Small intestine (tissue), 7 donors: Measurements from ENCODE around the gene SSH2. TPM values are rescaled to one million over a fixed set of nuclear protein-coding genes. Genes with fewer than 3 reads are reported as not detected.
A peak's percentile ranks its signal among the peaks of the same experiment; 100 is the strongest.

Experiments
- DNase-seq, 2 donors: peaks; one replicate each; pipeline versions ENCODE4 v3.0.0 to v3.0.0-alpha.2; 2013
- FAIRE-seq: peaks from 2 replicates; lab custom pipeline; 2012; peaks lifted over from hg19 to GRCh38; lab: Jason Lieb, UNC
- H3K27ac ChIP-seq, 3 donors: one replicate each; pipeline ENCODE4 v1.5.1; 2013; ENCODE audit warnings: low read length in 2 of 3, mild to moderate bottlenecking in 2 of 3, control low read depth in 1 of 3, inconsistent platforms in 1 of 3, low read depth in 1 of 3, moderate library complexity in 1 of 3
- H3K27me3 ChIP-seq, 3 donors: one replicate each; pipeline ENCODE4 v1.6.1; 2013; ENCODE audit warnings: low read length in 3 of 3, inconsistent platforms in 1 of 3; ENCODE audit not compliant: control insufficient read depth in 3 of 3, insufficient read depth in 3 of 3
- H3K36me3 ChIP-seq, 3 donors: one replicate each; pipeline ENCODE4 v1.6.1; 2013; ENCODE audit warnings: low read length in 3 of 3, inconsistent platforms in 1 of 3, low read depth in 1 of 3, mild to moderate bottlenecking in 1 of 3, moderate library complexity in 1 of 3; ENCODE audit not compliant: control insufficient read depth in 3 of 3, insufficient read depth in 2 of 3
- H3K4me1 ChIP-seq, 3 donors: one replicate each; pipeline ENCODE4 v1.6.1; 2013; ENCODE audit warnings: low read length in 2 of 3, inconsistent platforms in 1 of 3, low read depth in 1 of 3, mild to moderate bottlenecking in 1 of 3, moderate library complexity in 1 of 3; ENCODE audit not compliant: control insufficient read depth in 3 of 3, insufficient read depth in 2 of 3
- H3K4me3 ChIP-seq, 3 donors: one replicate each; pipeline ENCODE4 v1.5.1; 2013; ENCODE audit warnings: low read length in 3 of 3, control low read depth in 1 of 3, inconsistent platforms in 1 of 3, low read depth in 1 of 3, mild to moderate bottlenecking in 1 of 3, moderate library complexity in 1 of 3
- H3K9me3 ChIP-seq, 2 donors: one replicate each; pipeline ENCODE4 v1.6.1; 2013; ENCODE audit warnings: low read depth in 1 of 2, low read length in 1 of 2; ENCODE audit not compliant: control insufficient read depth in 2 of 2, insufficient read depth in 1 of 2
- WGBS, 3 donors: extraction: QIAGEN DNeasy Blood & Tissue Kit; methylation state at CpG; one replicate each; pipeline ENCODE4 v1.1.7; 2013; 5-methylcytosine and 5-hydroxymethylcytosine counted together
- polyA plus RNA-seq, 4 donors: library from polyadenylated mRNA; stranded (reverse) in 3 of 4; unstranded in 1 of 4; fragments of 200-250 nt in 3 of 4; fragments of 120-200 nt in 1 of 4; gene quantifications; one replicate each; pipeline versions ENCODE4 v1.2.1 to v1.2.3, GENCODE V29; 2013
- donor health status: healthy with polysubstance abuse.
- donor health status: control.
- donor health status: control.
- donor health status: Bipolar disorder and iron deficiency.
- donor health status: healthy.

SSH2 gene
- polyA plus RNA-seq, 4 donors: 11.6 to 18.9 (median 13.6) TPM

- Histone ChIP-seq H3K36me3 (peaks cover 0 to 41% (median 5%) of the 10 kb centered on the region in 3 donors), H3K27me3 (no peaks in the 10 kb centered on the region), H3K4me1 (peaks cover 2 to 38% (median 9%) of the 10 kb centered on the region in 3 donors), H3K27ac (peak overlapping the region in 1 of 3 donors; percentile 7), H3K9me3 (peaks cover 0 to 4% of the 10 kb centered on the region in 2 donors), H3K4me3 (no peak overlapping the region)
- DNase-seq: no peak
- no peak for FAIRE-seq
- 80 to 81% (median 81%) methylated on average over 9 of the region's 9 CpGs for WGBS, 3 donors
Observed at GRCh38 chr17:29586676-29587469, 343.2 kb downstream of the SSH2 start.

- peak overlapping the region in 1 of 3 donors; percentile 83 for H3K27ac ChIP-seq
- H3K9me3 ChIP-seq: peaks cover 0 to 4% of the 10 kb centered on the region in 2 donors
- no peak for DNase-seq
- H3K4me1 ChIP-seq: peaks cover 2 to 22% (median 2%) of the 10 kb centered on the region in 3 donors
- peaks cover 0 to 55% (median 7%) of the 10 kb centered on the region in 3 donors for H3K36me3 ChIP-seq
- FAIRE-seq: no peak
- 67 to 85% (median 76%) methylated on average over 8 of the region's 8 CpGs for WGBS, 3 donors
- H3K4me3 ChIP-seq: no peak overlapping the region
- H3K27me3 ChIP-seq: no peaks in the 10 kb centered on the region
Observed at GRCh38 chr17:29585080-29585751, 344.8 kb downstream of the SSH2 start.

DNA sequence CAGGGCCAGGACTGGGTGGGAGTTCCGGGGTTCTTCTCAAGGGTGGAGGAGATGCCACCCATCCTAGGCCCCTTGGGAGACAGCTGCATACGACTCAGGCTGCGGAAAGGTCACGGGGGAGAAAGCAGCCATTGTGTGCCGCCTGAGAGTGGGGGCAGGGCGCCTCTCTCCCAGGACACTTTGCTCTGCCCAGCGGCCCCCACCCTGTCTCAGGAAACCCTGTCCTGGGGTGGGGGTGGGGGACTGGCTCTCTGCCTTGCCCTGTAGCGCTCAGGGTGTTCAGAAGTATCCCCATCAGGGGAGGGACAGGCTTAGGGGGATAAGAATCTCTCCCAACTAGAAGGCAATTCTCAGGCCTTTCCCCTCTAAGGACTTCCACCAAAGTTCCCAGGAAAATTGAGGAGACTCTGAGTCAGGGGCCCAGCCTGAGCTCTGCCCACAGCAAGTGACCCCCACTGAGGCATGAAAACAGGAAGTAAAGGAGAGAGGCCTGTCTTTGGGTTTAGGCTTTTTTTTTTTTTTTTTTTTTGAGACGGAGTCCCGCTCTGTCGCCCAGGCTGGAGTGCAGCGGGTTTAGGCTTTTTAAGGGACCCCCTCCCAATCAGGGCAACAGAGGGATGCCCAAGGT lies 345.5 kb downstream of the SSH2 start:
- no peak for FAIRE-seq

DNA sequence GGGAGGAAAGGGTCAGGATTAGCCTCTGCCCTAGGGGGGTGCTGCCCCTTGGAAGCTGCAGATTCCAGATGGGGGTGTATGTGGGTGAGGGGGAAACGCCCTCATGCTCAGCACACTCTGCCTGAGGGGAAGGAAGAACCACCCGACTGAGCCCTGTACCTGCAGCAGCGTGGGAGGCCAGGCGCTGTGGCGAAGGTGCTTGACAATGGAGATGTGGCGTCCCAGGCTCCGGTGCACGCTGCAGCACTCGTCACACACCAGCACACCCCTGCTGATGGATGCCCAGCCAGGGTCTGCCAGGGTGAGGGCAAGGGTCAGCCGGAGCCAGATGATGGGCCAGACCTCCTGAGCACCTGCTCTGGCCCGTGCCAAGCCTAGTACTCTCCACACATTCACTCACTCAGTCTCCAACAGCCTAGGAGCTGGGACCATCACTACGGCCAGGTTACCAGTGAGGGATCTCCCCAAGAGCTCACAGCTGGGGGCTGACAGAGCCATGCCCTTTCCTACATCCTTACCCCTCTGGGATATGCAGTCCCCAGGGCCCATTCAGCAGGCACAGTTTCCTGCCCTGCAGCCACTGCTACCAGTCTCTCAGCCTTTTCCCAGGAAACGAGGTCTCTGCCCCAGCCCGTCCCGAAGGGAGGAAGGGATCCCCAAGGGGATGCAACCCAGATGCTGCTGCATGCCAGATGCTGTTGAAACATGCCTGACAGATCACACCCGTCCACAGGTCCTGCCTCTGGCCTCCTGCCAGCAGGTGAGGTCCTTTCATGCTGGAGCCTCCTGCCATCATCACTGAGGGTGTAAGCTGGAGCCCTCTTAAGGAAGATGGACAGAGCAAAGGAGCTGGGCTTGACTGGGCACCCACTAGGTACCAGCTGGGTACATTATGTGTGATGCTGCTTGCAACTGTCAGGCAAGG lies 346.4 kb downstream of the SSH2 start:
- H3K4me3 ChIP-seq: no peak overlapping the region
- DNase-seq (no peak), FAIRE-seq (no peak)
- 86 to 94% (median 88%) methylated on average over 13 to 16 of the region's 16 CpGs for WGBS, 3 donors
- H3K4me1 ChIP-seq: peaks cover 0 to 17% (median 2%) of the 10 kb centered on the region in 3 donors
- peaks cover 0 to 4% of the 10 kb centered on the region in 2 donors for H3K9me3 ChIP-seq
- H3K27ac ChIP-seq: no peak overlapping the region
- peaks cover 0 to 71% (median 7%) of the 10 kb centered on the region in 3 donors for H3K36me3 ChIP-seq
- no peaks in the 10 kb centered on the region for H3K27me3 ChIP-seq

More for the DNA sequence above, 345.5 kb downstream of the SSH2 start:
- Histone ChIP-seq H3K36me3 (peaks cover 0 to 62% (median 7%) of the 10 kb centered on the region in 3 donors), H3K27ac (peak overlapping the region in 1 of 3 donors; percentile 83), H3K4me1 (peaks cover 0 to 17% (median 2%) of the 10 kb centered on the region in 3 donors), H3K9me3 (peaks cover 0 to 4% of the 10 kb centered on the region in 2 donors), H3K27me3 (no peaks in the 10 kb centered on the region), H3K4me3 (no peak overlapping the region)
- WGBS, 3 donors: 77 to 87% (median 86%) methylated on average over 12 of the region's 12 CpGs
- no peak for DNase-seq

- Histone ChIP-seq H3K9me3 (peaks cover 0 to 4% of the 10 kb centered on the region in 2 donors), H3K36me3 (peaks cover 0 to 80% (median 7%) of the 10 kb centered on the region in 3 donors), H3K27ac (no peak overlapping the region), H3K27me3 (no peaks in the 10 kb centered on the region), H3K4me3 (no peak overlapping the region), H3K4me1 (peaks cover 0 to 9% (median 0%) of the 10 kb centered on the region in 3 donors)
- FAIRE-seq (no peak), DNase-seq (no peak)
- WGBS, 3 donors: 91 to 94% (median 94%) methylated on average over 13 of the region's 13 CpGs
Observed at GRCh38 chr17:29582772-29583171, 347.3 kb downstream of the SSH2 start.

- H3K9me3 ChIP-seq: peaks cover 0 to 4% of the 10 kb centered on the region in 2 donors
- H3K4me3 ChIP-seq: no peak overlapping the region
- WGBS, 3 donors: 83 to 87% (median 86%) methylated on average over 10 of the region's 10 CpGs
- H3K36me3 ChIP-seq: peaks cover 3 to 83% (median 7%) of the 10 kb centered on the region in 3 donors
- FAIRE-seq (no peak), DNase-seq (no peak)
- no peak overlapping the region for H3K27ac ChIP-seq
- H3K4me1 ChIP-seq: peaks cover 0 to 4% (median 0%) of the 10 kb centered on the region in 3 donors
- H3K27me3 ChIP-seq: no peaks in the 10 kb centered on the region
Observed at GRCh38 chr17:29582254-29582765, 347.7 kb downstream of the SSH2 start.

- H3K4me1 ChIP-seq: peaks cover 0 to 2% (median 0%) of the 10 kb centered on the region in 3 donors
Observed at GRCh38 chr17:29581583-29582253, 348.3 kb downstream of the SSH2 start.

More at GRCh38 chr17:29581583-29582253, 348.3 kb downstream of the SSH2 start:
- FAIRE-seq (no peak), DNase-seq (no peak)
- Histone ChIP-seq H3K36me3 (peaks cover 3 to 84% (median 7%) of the 10 kb centered on the region in 3 donors), H3K4me3 (no peak overlapping the region), H3K27ac (no peak overlapping the region), H3K27me3 (no peaks in the 10 kb centered on the region), H3K9me3 (peaks cover 0 to 4% of the 10 kb centered on the region in 2 donors)
- WGBS, 3 donors: 84 to 90% (median 87%) methylated on average over 20 of the region's 20 CpGs
